ENCODE measurements around the gene CD207. TPM values are rescaled to one million over a fixed set of nuclear protein-coding genes. Genes with fewer than 3 reads are reported as not detected.

CD207 gene
- total RNA-seq, 6 experiments from 2014 or later: not detected

- peaks cover 22% of the 10 kb centered on the region for H3K27me3 Mint-ChIP-seq (ENCODE audit: insufficient read depth)
- no peaks in the 10 kb centered on the region for H3K4me1 Mint-ChIP-seq (ENCODE audit: low read depth)
- DNase-seq: no peak
- TF ChIP-seq CTCF (IDR thresholded peaks at IDR 0.05): no peak
- H3K9me3 Mint-ChIP-seq: no peaks in the 10 kb centered on the region
- no peaks in the 10 kb centered on the region for H3K36me3 Mint-ChIP-seq (ENCODE audit: low read depth)
- no peak overlapping the region for H3K27ac Mint-ChIP-seq
- H3K4me3 Mint-ChIP-seq: no peak overlapping the region
Observed at GRCh38 chr2:70808983-70809958, 26.3 kb downstream of the CD207 start.

- no peaks in the 10 kb centered on the region for H3K36me3 Mint-ChIP-seq (ENCODE audit: low read depth)
Observed at GRCh38 chr2:70807828-70808118, 27.8 kb downstream of the CD207 start.

GRCh38 chr2:70807102-70807827 is 28.4 kb downstream of the CD207 start:
- H3K4me3 Mint-ChIP-seq: no peak overlapping the region
- no peaks in the 10 kb centered on the region for H3K9me3 Mint-ChIP-seq
- no peak for DNase-seq
- peaks cover 16% of the 10 kb centered on the region for H3K27me3 Mint-ChIP-seq (ENCODE audit: insufficient read depth)
- H3K27ac Mint-ChIP-seq: no peak overlapping the region
- H3K36me3 Mint-ChIP-seq (ENCODE audit: low read depth): no peaks in the 10 kb centered on the region
- H3K4me1 Mint-ChIP-seq (ENCODE audit: low read depth): no peaks in the 10 kb centered on the region
- TF ChIP-seq CTCF (IDR thresholded peaks at IDR 0.05): no peak

More at GRCh38 chr2:70807828-70808118, 27.8 kb downstream of the CD207 start:
- no peak overlapping the region for H3K27ac Mint-ChIP-seq
- H3K27me3 Mint-ChIP-seq (ENCODE audit: insufficient read depth): peaks cover 13% of the 10 kb centered on the region
- H3K4me3 Mint-ChIP-seq: no peak overlapping the region
- no peaks in the 10 kb centered on the region for H3K4me1 Mint-ChIP-seq (ENCODE audit: low read depth)
- no peak for DNase-seq
- H3K9me3 Mint-ChIP-seq: no peaks in the 10 kb centered on the region
- TF ChIP-seq CTCF (IDR thresholded peaks at IDR 0.05): no peak

GRCh38 chr2:70806620-70807019 is 29.0 kb downstream of the CD207 start:
- Mint-ChIP-seq H3K36me3 (ENCODE audit: low read depth) (no peaks in the 10 kb centered on the region), H3K27ac (no peak overlapping the region), H3K4me1 (ENCODE audit: low read depth) (no peaks in the 10 kb centered on the region), H3K9me3 (no peaks in the 10 kb centered on the region), H3K27me3 (ENCODE audit: insufficient read depth) (peaks cover 16% of the 10 kb centered on the region), H3K4me3 (no peak overlapping the region)
- TF ChIP-seq CTCF (IDR thresholded peaks at IDR 0.05): no peak
- no peak for DNase-seq

- peaks cover 21% of the 10 kb centered on the region for H3K27me3 Mint-ChIP-seq (ENCODE audit: insufficient read depth)
Observed at GRCh38 chr2:70806013-70806412, 29.6 kb downstream of the CD207 start.

More at GRCh38 chr2:70806013-70806412, 29.6 kb downstream of the CD207 start:
- Mint-ChIP-seq H3K4me3 (no peak overlapping the region), H3K9me3 (no peaks in the 10 kb centered on the region), H3K36me3 (ENCODE audit: low read depth) (no peaks in the 10 kb centered on the region), H3K4me1 (ENCODE audit: low read depth) (no peaks in the 10 kb centered on the region), H3K27ac (no peak overlapping the region)
- no peak for DNase-seq
- TF ChIP-seq CTCF (IDR thresholded peaks at IDR 0.05): no peak

Measured in HFFc6 (cell line).